Loucy (cell line): ENCODE measurements around the gene ZNF317.

Experiments used
- H2AFZ ChIP-seq: fragments of 200-600 bp; sonication (generic); 2 replicates; pipeline ENCODE4 v1.6.0; 2016; ENCODE audit warnings: antibody characterized with exemption, mild to moderate bottlenecking, low read length, moderate library complexity
- H3F3A ChIP-seq: fragments of 200-600 bp; 2 replicates; pipeline ENCODE4 v1.6.0; 2016; ENCODE audit warnings: antibody characterized with exemption, low read depth, mild to moderate bottlenecking
- H3K27me3 ChIP-seq: fragments of 200-600 bp; sonication (generic); 2 replicates; pipeline ENCODE4 v1.6.1; 2014; ENCODE audit warnings: low read length, mild to moderate bottlenecking; ENCODE audit not compliant: insufficient read depth, poor library complexity, severe bottlenecking
- H3K36me3 ChIP-seq: fragments of 200-600 bp; sonication (generic); 2 replicates; pipeline ENCODE4 v1.6.1; 2016; ENCODE audit warnings: low read length; ENCODE audit not compliant: insufficient read depth
- H3K4me1 ChIP-seq: fragments of 200-600 bp; sonication (generic); 2 replicates; pipeline ENCODE4 v1.5.1; 2014; ENCODE audit warnings: low read length, mild to moderate bottlenecking; ENCODE audit not compliant: insufficient read depth, poor library complexity, severe bottlenecking
- H3K4me2 ChIP-seq: fragments of 200-600 bp; sonication (generic); 2 replicates; pipeline ENCODE4 v1.6.0; 2014; ENCODE audit warnings: antibody characterized with exemption, low read length, low read depth, mild to moderate bottlenecking; ENCODE audit not compliant: poor library complexity, severe bottlenecking
- H3K4me3 ChIP-seq: fragments of 200-600 bp; sonication (generic); 2 replicates; pipeline ENCODE4 v1.5.1; 2014; ENCODE audit warnings: low read length, mild to moderate bottlenecking, mixed read lengths; ENCODE audit not compliant: poor library complexity, severe bottlenecking
- H3K79me2 ChIP-seq: fragments of 200-600 bp; sonication (generic); 2 replicates; pipeline ENCODE4 v1.6.1; 2014; ENCODE audit warnings: low read length; ENCODE audit not compliant: insufficient read depth
- H3K9ac ChIP-seq: fragments of 200-600 bp; sonication (generic); 2 replicates; pipeline ENCODE4 v1.6.0; 2014; ENCODE audit warnings: mild to moderate bottlenecking, low read depth, low read length, moderate library complexity; ENCODE audit not compliant: poor library complexity, severe bottlenecking
- H3K9me2 ChIP-seq: fragments of 200-600 bp; sonication (generic); replicated peaks from 2 replicates; pipeline ENCODE4 v1.6.1; 2016; ENCODE audit warnings: low read depth, low read length, mixed read lengths
- H3K9me3 ChIP-seq: fragments of 200-600 bp; sonication (generic); 2 replicates; pipeline ENCODE4 v1.6.1; 2014; ENCODE audit warnings: mild to moderate bottlenecking, antibody characterized with exemption, low read length, low read depth; ENCODE audit not compliant: insufficient read depth
- H4K20me1 ChIP-seq: fragments of 200-600 bp; sonication (generic); 2 replicates; pipeline ENCODE4 v1.6.0; 2014; ENCODE audit warnings: antibody characterized with exemption, low read length, mild to moderate bottlenecking; ENCODE audit not compliant: insufficient read depth, poor library complexity, severe bottlenecking
- CTCF ChIP-seq: fragments of 200-600 bp; sonication (generic); conservative IDR thresholded peaks from 2 replicates; pipeline ENCODE4 v1.5.1; 2014; ENCODE audit warnings: mild to moderate bottlenecking, antibody characterized with exemption, low read length
- EZH2phosphoT487 ChIP-seq: fragments of 200-600 bp; IDR thresholded peaks from 2 replicates; pipeline ENCODE4 v1.6.1; 2018; ENCODE audit warnings: antibody characterized with exemption, mild to moderate bottlenecking, moderate library complexity, borderline replicate concordance

Gene ZNF317

DNA sequence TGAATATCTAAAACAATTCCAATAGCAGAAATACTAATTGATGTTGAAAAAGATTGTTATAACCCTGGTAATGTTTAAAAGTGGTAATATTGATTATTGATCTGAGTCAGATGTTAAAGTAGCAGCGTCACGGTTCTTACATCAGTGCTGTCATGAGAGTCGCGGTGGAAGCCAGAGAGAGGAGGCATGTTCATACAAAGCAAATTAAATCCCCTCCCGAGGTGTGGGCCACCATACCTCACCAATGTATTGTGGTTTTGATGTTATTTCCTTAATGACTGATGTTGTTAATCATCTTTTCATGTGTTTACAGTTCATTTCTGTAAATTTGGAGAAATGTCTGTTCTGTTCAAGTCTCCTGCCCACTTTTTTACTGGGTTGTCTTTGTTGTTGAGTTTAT lies 11.2 kb downstream of the ZNF317 start:
- no peaks in the 10 kb centered on the region for H3K4me1 ChIP-seq
- peaks cover 25% of the 10 kb centered on the region for H4K20me1 ChIP-seq
- H3K4me2 ChIP-seq: no peak overlapping the region
- peaks cover 97% of the 10 kb centered on the region for H3K79me2 ChIP-seq
- H3K9me3 ChIP-seq: peaks cover 4% of the 10 kb centered on the region; the same call in 1 of the 2 replicates
- no peaks in the 10 kb centered on the region for H3K27me3 ChIP-seq
- no peak overlapping the region for H3K9ac ChIP-seq
- H3K4me3 ChIP-seq: no peak overlapping the region
- H3K36me3 ChIP-seq: peaks cover 40% of the 10 kb centered on the region; the same call in 1 of the 2 replicates
- H2AFZ ChIP-seq: no peak overlapping the region
- no peaks in the 10 kb centered on the region for H3F3A ChIP-seq
- TF ChIP-seq EZH2phosphoT487 (no peak), CTCF (no peak)
- no peaks in the 10 kb centered on the region for H3K9me2 ChIP-seq

DNA sequence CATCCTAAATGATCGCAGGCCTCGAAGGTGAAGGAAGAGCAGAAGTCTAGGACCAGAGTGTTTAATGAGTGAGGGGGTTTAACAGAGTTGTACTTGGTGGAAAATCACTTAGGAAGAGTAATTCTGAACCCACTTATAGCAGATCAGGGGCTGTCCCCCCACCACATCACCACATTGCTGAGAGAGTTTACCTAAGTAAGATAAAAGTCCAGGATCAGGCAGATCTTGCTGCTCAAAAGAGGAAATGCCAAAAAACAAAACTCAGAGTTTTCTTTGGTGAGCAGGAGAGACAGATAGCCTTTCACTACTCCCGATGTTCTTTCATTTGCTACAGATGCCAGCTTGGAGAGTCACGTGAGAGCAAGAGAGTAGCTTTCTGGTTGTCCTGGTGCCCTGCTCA lies 15.4 kb downstream of the ZNF317 start:
- Histone ChIP-seq H3K4me2 (no peak overlapping the region), H3K9ac (no peak overlapping the region), H3K27me3 (no peaks in the 10 kb centered on the region), H3K9me3 (peaks cover 4% of the 10 kb centered on the region; the same call in 1 of the 2 replicates), H3K4me3 (no peak overlapping the region), H3K4me1 (no peaks in the 10 kb centered on the region), H3K36me3 (peaks cover 68% of the 10 kb centered on the region; the same call in 1 of the 2 replicates), H3F3A (no peaks in the 10 kb centered on the region), H2AFZ (no peak overlapping the region), H3K9me2 (no peaks in the 10 kb centered on the region), H3K79me2 (peaks cover 60% of the 10 kb centered on the region), H4K20me1 (peaks cover 16% of the 10 kb centered on the region)
- TF ChIP-seq EZH2phosphoT487 (no peak), CTCF (no peak)

GRCh38 chr19:9156304-9156703 lies 16.1 kb downstream of the ZNF317 start:
- peaks cover 53% of the 10 kb centered on the region for H3K79me2 ChIP-seq

More at GRCh38 chr19:9156304-9156703, 16.1 kb downstream of the ZNF317 start:
- Histone ChIP-seq H3K9me3 (peaks cover 4% of the 10 kb centered on the region; the same call in 1 of the 2 replicates), H2AFZ (no peak overlapping the region), H3K9me2 (no peaks in the 10 kb centered on the region), H3K9ac (no peak overlapping the region), H4K20me1 (peaks cover 10% of the 10 kb centered on the region), H3K4me1 (no peaks in the 10 kb centered on the region), H3K4me3 (no peak overlapping the region), H3K36me3 (peaks cover 75% of the 10 kb centered on the region; the same call in 1 of the 2 replicates), H3K27me3 (no peaks in the 10 kb centered on the region), H3K4me2 (no peak overlapping the region), H3F3A (no peaks in the 10 kb centered on the region)
- TF ChIP-seq EZH2phosphoT487 (no peak), CTCF (no peak)
